ENCODE measurements around the gene FBXW5.

- TF ChIP-seq POLR2AphosphoS5 (IDR thresholded peaks at IDR 0.05; ENCODE audit: low read depth, low read length) (no peak), REST (IDR thresholded peaks at IDR 0.05; ENCODE audit: insufficient read depth in 1 of 2, low read depth in 2 of 2, low read length in 2 of 2) (no peak), TAF1 (IDR thresholded peaks at IDR 0.05; ENCODE audit: borderline replicate concordance, insufficient read depth, low read length) (no peak), SIN3A (IDR thresholded peaks at IDR 0.05; ENCODE audit: borderline replicate concordance, insufficient read depth, low read length) (no peak)
Measured at GRCh38 chr9:136983167-136983566, 38.6 kb upstream of the FBXW5 start.
